Measurements from ENCODE around the gene RTL10. TPM values are rescaled to one million over a fixed set of nuclear protein-coding genes. Genes with fewer than 3 reads are reported as not detected.

The RTL10 gene
- total RNA-seq, 1 experiment from 2014 or later, result 24.4 TPM

GRCh38 chr22:19851291-19852176 lies 3.1 kb downstream of the RTL10 start:
- H2BK5ac ChIP-seq (ENCODE audit: insufficient read length, low read length), result no peak overlapping the region
- Mint-ChIP-seq H3K27me3 (ENCODE audit: low read depth) (no peaks in the 10 kb centered on the region; the same call in 1 of the 2 replicates), H3K36me3 (ENCODE audit: insufficient read depth in 1 of 3, low read depth in 3 of 3) (peaks cover 40 to 63% (median 53%) of the 10 kb centered on the region in 3 experiments; a peak in 6 of 7 replicates), H3K27ac (peak overlapping the region in 1 of 3 experiments; percentile 79; a peak in 2 of 7 replicates), H3K4me1 (peaks cover 31 to 35% of the 10 kb centered on the region in 2 experiments), H3K4me3 (peak overlapping the region in 1 of 2 experiments; percentile 90; a peak in 2 of 5 replicates), H3K9me3 (no peaks in the 10 kb centered on the region; a peak in 1 of 5 replicates)
- peaks cover 10% of the 10 kb centered on the region for H3K79me1 ChIP-seq (ENCODE audit: insufficient read depth, low read depth, low read length, poor library complexity, severe bottlenecking)
- no peak overlapping the region for H3K14ac ChIP-seq (ENCODE audit: insufficient read depth, low read length)
- DNase-seq, result no peak
- no peak overlapping the region for H3K9ac ChIP-seq (ENCODE audit: extremely low read depth, insufficient read length, low read length)
- H3K18ac ChIP-seq (ENCODE audit: insufficient read length, low read depth, low read length), result no peak overlapping the region
- no peaks in the 10 kb centered on the region for H4K20me1 ChIP-seq (ENCODE audit: control insufficient read depth, insufficient read depth, insufficient read length)
- H3K4ac ChIP-seq (ENCODE audit: low read depth, low read length), result no peak overlapping the region
- H3K27ac ChIP-seq (ENCODE audit: insufficient read length, low read depth, low read length), result no peak overlapping the region
- H3K4me2 ChIP-seq (ENCODE audit: insufficient read depth, insufficient read length, low read length), result no peak overlapping the region
- no peak overlapping the region for H3K23ac ChIP-seq (ENCODE audit: insufficient read length, low read depth, low read length)
- no peak overlapping the region for H4K91ac ChIP-seq (ENCODE audit: insufficient read length, low read depth, low read length)
- H4K8ac ChIP-seq (replicated peaks; ENCODE audit: insufficient read length, low read depth, low read length), result no peak overlapping the region
- no peak overlapping the region for H2BK120ac ChIP-seq (ENCODE audit: low read depth, low read length, poor library complexity, severe bottlenecking)
- no peak overlapping the region for H2AK5ac ChIP-seq (ENCODE audit: insufficient read length, low read length)
- peaks cover 13% of the 10 kb centered on the region; the same call in 1 of the 2 replicates for H3K79me2 ChIP-seq (ENCODE audit: insufficient read depth, low read length)
- H3K4me1 ChIP-seq (ENCODE audit: insufficient read depth, low read length), result no peaks in the 10 kb centered on the region; the same call in 1 of the 2 replicates
- H3K27me3 ChIP-seq (ENCODE audit: insufficient read depth, low read length), result no peaks in the 10 kb centered on the region
- no peak overlapping the region for H3T11ph ChIP-seq (ENCODE audit: low read length)
- no peak overlapping the region for H2BK12ac ChIP-seq (ENCODE audit: insufficient read length, low read depth, low read length)
- WGBS (ENCODE audit: extremely low coverage, insufficient read length, low lambda C conversion rate), result no CpG with 5 or more reads among the region's 21 CpGs
- no peaks in the 10 kb centered on the region for H3K9me3 ChIP-seq (ENCODE audit: control insufficient read depth, low read depth, low read length)
- H3K56ac ChIP-seq (ENCODE audit: insufficient read length, low read depth, low read length), result no peak overlapping the region
- H4K5ac ChIP-seq (ENCODE audit: insufficient read length, low read depth, low read length), result no peak overlapping the region
- H2BK20ac ChIP-seq (ENCODE audit: low read depth, low read length, poor library complexity, severe bottlenecking), result no peak overlapping the region
- peaks cover 17% of the 10 kb centered on the region for H3K23me2 ChIP-seq (ENCODE audit: insufficient read length, low read depth, low read length, poor library complexity, severe bottlenecking)
- no peak overlapping the region for H2AFZ ChIP-seq (ENCODE audit: low read length)
- H2BK15ac ChIP-seq (ENCODE audit: low read depth, low read length), result no peak overlapping the region
- TF ChIP-seq, protein P1, sequence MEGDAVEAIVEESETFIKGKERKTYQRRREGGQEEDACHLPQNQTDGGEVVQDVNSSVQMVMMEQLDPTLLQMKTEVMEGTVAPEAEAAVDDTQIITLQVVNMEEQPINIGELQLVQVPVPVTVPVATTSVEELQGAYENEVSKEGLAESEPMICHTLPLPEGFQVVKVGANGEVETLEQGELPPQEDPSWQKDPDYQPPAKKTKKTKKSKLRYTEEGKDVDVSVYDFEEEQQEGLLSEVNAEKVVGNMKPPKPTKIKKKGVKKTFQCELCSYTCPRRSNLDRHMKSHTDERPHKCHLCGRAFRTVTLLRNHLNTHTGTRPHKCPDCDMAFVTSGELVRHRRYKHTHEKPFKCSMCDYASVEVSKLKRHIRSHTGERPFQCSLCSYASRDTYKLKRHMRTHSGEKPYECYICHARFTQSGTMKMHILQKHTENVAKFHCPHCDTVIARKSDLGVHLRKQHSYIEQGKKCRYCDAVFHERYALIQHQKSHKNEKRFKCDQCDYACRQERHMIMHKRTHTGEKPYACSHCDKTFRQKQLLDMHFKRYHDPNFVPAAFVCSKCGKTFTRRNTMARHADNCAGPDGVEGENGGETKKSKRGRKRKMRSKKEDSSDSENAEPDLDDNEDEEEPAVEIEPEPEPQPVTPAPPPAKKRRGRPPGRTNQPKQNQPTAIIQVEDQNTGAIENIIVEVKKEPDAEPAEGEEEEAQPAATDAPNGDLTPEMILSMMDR (conservative IDR thresholded peaks at IDR 0.05), result no peak

All from H9 (cell line).